Endothelial cell of umbilical vein (primary cell): ENCODE results near the gene SSMEM1. TPM values are rescaled to one million over a fixed set of nuclear protein-coding genes. Genes with fewer than 3 reads are reported as not detected.

Experiments used
- BruUV-seq: library from RNA; stranded (reverse); fragments of 400-500 nt; replicated peaks from 2 replicates; lab custom pipeline; 2021; lab: Mats Ljungman, UMichigan
- CTCF ChIA-PET: fragments of 300-600, 350-600 bp; sonication (Branson Sonifier 250); formaldehyde crosslinking; loops from one replicate; lab custom pipeline; 2021; ENCODE audit warnings: antibody characterized with exemption, inconsistent platforms; lab: Charles Lee
- POLR2A ChIA-PET: fragments of 300-600, 350-600 bp; sonication (Branson Sonifier 250); formaldehyde crosslinking; loops from one replicate; lab custom pipeline; 2021; ENCODE audit warnings: antibody characterized with exemption, inconsistent platforms; lab: Charles Lee
- DNase-seq: peaks from one replicate; pipeline ENCODE4 v3.0.0-alpha.2; 2011; ENCODE audit warnings: low read depth, low spot score
- FAIRE-seq: peaks from 2 replicates; lab custom pipeline; 2011; peaks lifted over from hg19 to GRCh38; lab: Jason Lieb, UNC
- H2AFZ ChIP-seq: 2 replicates; pipeline ENCODE4 v1.6.0; 2012; ENCODE audit warnings: low read depth, low read length, control low read depth, inconsistent platforms
- H3K27ac ChIP-seq: 2 replicates; pipeline ENCODE4 v1.5.1; 2011; ENCODE audit warnings: low read depth, mild to moderate bottlenecking, control low read depth, low read length, moderate library complexity; ENCODE audit not compliant: insufficient read depth
- H3K27me3 ChIP-seq, 2 experiments: 2 replicates each; pipeline versions ENCODE4 v1.6.0 to v1.6.1; 2011; ENCODE audit warnings: low read length in 2 of 2, mixed read lengths in 1 of 2; ENCODE audit not compliant: control insufficient read depth in 2 of 2, insufficient read depth in 2 of 2
- H3K36me3 ChIP-seq, 2 experiments: 2 replicates in 1 of 2; 3 replicates in 1 of 2; pipeline ENCODE4 v1.5.1; 2011; ENCODE audit warnings: low read length in 2 of 2, mild to moderate bottlenecking in 1 of 2, moderate library complexity in 1 of 2; ENCODE audit not compliant: control insufficient read depth in 2 of 2, insufficient read depth in 2 of 2; ENCODE audit errors: extremely low read depth in 1 of 2
- H3K4me1 ChIP-seq: 3 replicates; pipeline ENCODE4 v1.5.1; 2011; ENCODE audit warnings: mild to moderate bottlenecking, low read length; ENCODE audit not compliant: control insufficient read depth, insufficient read depth; ENCODE audit errors: extremely low read depth
- H3K4me2 ChIP-seq: 2 replicates; pipeline ENCODE4 v1.6.1; 2011; ENCODE audit warnings: low read length, control low read depth, mixed read lengths; ENCODE audit not compliant: insufficient read depth
- H3K4me3 ChIP-seq, 3 experiments: fragments of 200-600 bp in 1 of 3; sonication (generic), shearing (Covaris generic) in 1 of 3; replicated peaks in 1 of 3; 2 replicates each; pipeline ENCODE4 v1.5.1; 2011 to 2016; ENCODE audit warnings: control low read depth in 3 of 3, low read length in 3 of 3, mild to moderate bottlenecking in 2 of 3, inconsistent platforms in 1 of 3, low read depth in 1 of 3, moderate library complexity in 1 of 3; ENCODE audit not compliant: insufficient read depth in 1 of 3
- H3K79me2 ChIP-seq: 2 replicates; pipeline ENCODE4 v1.6.0; 2012; ENCODE audit warnings: low read length, inconsistent platforms; ENCODE audit not compliant: control insufficient read depth, insufficient read depth
- H3K9ac ChIP-seq: replicated peaks from 2 replicates; pipeline ENCODE3; 2011; ENCODE audit warnings: low read length, control low read depth; ENCODE audit not compliant: insufficient read depth; ENCODE audit errors: extremely low read depth
- H3K9me1 ChIP-seq: replicated peaks from 3 replicates; pipeline ENCODE4 v1.6.0; 2011; ENCODE audit warnings: mild to moderate bottlenecking, low read length; ENCODE audit not compliant: control insufficient read depth, insufficient read depth; ENCODE audit errors: extremely low read depth
- H3K9me3 ChIP-seq: replicated peaks from 2 replicates; pipeline ENCODE4 v1.5.1; 2012; ENCODE audit warnings: low read length, inconsistent platforms; ENCODE audit not compliant: control insufficient read depth, insufficient read depth
- H4K20me1 ChIP-seq: replicated peaks from 2 replicates; pipeline ENCODE3; 2011; ENCODE audit warnings: mild to moderate bottlenecking, low read length; ENCODE audit not compliant: control insufficient read depth, insufficient read depth; ENCODE audit errors: extremely low read depth
- GATA2 ChIP-seq: IDR thresholded peaks from 2 replicates; pipeline ENCODE4 v1.7.0; 2011; ENCODE audit warnings: low read depth, mild to moderate bottlenecking, moderate library complexity, mixed read lengths, low read length; ENCODE audit not compliant: insufficient read length, insufficient read depth
- JUN ChIP-seq: IDR thresholded peaks from 2 replicates; pipeline ENCODE4 v1.6.1; 2011; ENCODE audit warnings: borderline replicate concordance, low read depth; ENCODE audit not compliant: insufficient read length, insufficient read depth
- POLR2A ChIP-seq: IDR thresholded peaks from 2 replicates; pipeline ENCODE4 v1.6.1; 2012; ENCODE audit warnings: low read depth, mild to moderate bottlenecking, control low read depth, low read length
- dilution Hi-C: fragments of 300-500 bp; cut with MboI; formaldehyde crosslinking; loops from one replicate; pipeline ENCODE4 v1.15.0; 2019; ENCODE audit warnings: low sequenced_read_pairs; ENCODE audit not compliant: extremely low pct_ligation_motif_present
- intact Hi-C: fragments of 100-400 bp; cut with micrococcal nuclease; formaldehyde crosslinking; loops from one replicate; pipeline ENCODE4 v1.10.0; 2022
- polyA plus RNA-seq, 4 experiments: library from polyadenylated mRNA; depleted of rRNA in 3 of 4; stranded (reverse) in 3 of 4; unstranded in 1 of 4; fragments of >200 nt; gene quantifications; 2 replicates each; pipeline versions ENCODE4 v1.2.1 to v1.2.3, GENCODE V29; 2011 to 2012; ENCODE audit warnings: missing spikeins in 1 of 4
- total RNA-seq: library from RNA; stranded (reverse); gene quantifications from 2 replicates; pipeline ENCODE4 v1.2.3, GENCODE V29; 2021

Gene SSMEM1
- total and polyA plus RNA-seq, 2 donors (not counting 3 experiments of a cell fraction or from before 2014, with no cell fraction given): not detected

DNA sequence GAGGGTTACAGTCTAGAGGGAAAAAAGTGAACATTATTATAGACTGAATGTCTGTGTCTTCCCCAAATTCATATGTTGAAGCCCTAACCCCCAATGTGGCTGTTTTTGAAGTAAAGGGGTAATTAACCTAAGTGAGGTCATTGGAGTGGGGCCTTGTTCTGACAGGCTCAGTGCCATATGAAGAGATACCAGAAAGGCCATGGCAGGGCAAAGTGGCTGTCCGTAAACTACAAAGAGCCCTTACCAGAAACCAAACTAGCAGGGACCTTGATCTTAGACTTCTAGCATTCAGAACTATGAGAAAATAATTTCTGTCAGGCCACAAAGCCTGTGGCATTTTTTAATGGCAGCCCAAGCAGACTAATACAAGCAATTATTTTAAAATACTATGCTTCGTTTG is 11.2 kb upstream of the SSMEM1 start:
- POLR2A ChIA-PET: no interaction called here
- no peak overlapping the region for H3K9ac ChIP-seq

DNA sequence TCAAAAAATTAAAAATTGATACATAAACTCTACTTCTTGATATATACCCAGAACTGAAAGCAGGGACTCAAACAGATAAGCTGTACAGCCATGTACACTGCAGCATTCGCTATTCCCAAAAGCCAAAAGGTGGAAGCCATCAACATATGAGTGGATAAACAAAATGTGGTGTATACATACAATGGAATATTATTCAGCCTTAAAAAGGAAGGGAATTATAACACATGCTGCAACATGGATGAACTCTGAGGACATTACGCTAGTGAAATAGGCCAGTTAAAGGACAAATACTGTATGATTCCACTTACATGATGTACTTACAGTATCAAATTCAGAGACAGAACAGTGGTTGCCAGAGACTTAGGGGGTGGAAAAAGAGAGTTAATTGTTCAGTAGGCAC is 10.6 kb upstream of the SSMEM1 start:
- Histone ChIP-seq H3K27ac (no peak overlapping the region), H3K4me3 (no peak overlapping the region), H3K9me1 (no peaks in the 10 kb centered on the region), H3K79me2 (no peaks in the 10 kb centered on the region), H3K9ac (no peak overlapping the region), H3K4me1 (no peaks in the 10 kb centered on the region), H4K20me1 (no peaks in the 10 kb centered on the region), H3K36me3 (peaks cover 0 to 3% of the 10 kb centered on the region in 2 experiments), H3K9me3 (no peaks in the 10 kb centered on the region), H3K4me2 (no peak overlapping the region), H3K27me3 (no peaks in the 10 kb centered on the region), H2AFZ (no peak overlapping the region)
- ChIA-PET POLR2A (no interaction called here), CTCF (no interaction called here)
- no TSS peak for BruUV-seq
- DNase-seq (no peak), FAIRE-seq (no peak)
- no peak for TF ChIP-seq JUN
- no peak for TF ChIP-seq POLR2A
- intact Hi-C loops: no loop called here
- dilution Hi-C loops: no loop called here

More for the DNA sequence above, 11.2 kb upstream of the SSMEM1 start:
- no peaks in the 10 kb centered on the region for H3K9me3 ChIP-seq
- H3K27me3 ChIP-seq: no peaks in the 10 kb centered on the region
- no peak overlapping the region for H3K27ac ChIP-seq
- no peak overlapping the region for H3K4me2 ChIP-seq
- no peaks in the 10 kb centered on the region for H3K9me1 ChIP-seq
- intact Hi-C loops: no loop called here
- BruUV-seq: no TSS peak
- FAIRE-seq (no peak), DNase-seq (no peak)
- dilution Hi-C loops: no loop called here
- H3K79me2 ChIP-seq: no peaks in the 10 kb centered on the region
- CTCF ChIA-PET: no interaction called here
- no peaks in the 10 kb centered on the region for H3K4me1 ChIP-seq
- TF ChIP-seq GATA2: no peak
- no peaks in the 10 kb centered on the region for H4K20me1 ChIP-seq
- H2AFZ ChIP-seq: no peak overlapping the region
- no peak overlapping the region for H3K4me3 ChIP-seq
- no peaks in the 10 kb centered on the region for H3K36me3 ChIP-seq
